Upper lobe of left lung (tissue), 6 donors: ENCODE results near the gene SCGB1C1. TPM values are rescaled to one million over a fixed set of nuclear protein-coding genes. Genes with fewer than 3 reads are reported as not detected.

ENCODE experiments used
- ATAC-seq, 2 donors: fragments of 200-7000 bp; cut with Tn5 transposase; one replicate each; pipeline ENCODE4 v1.9.1; 2022; ENCODE audit warnings: mild to moderate bottlenecking in 2 of 2, moderate library complexity in 2 of 2; ENCODE audit not compliant: low FRiP score in 2 of 2
- DNase-seq, 2 donors: peaks; one replicate each; pipeline ENCODE4 v3.0.0-alpha.2; 2019 to 2020
- H3K27ac ChIP-seq, 4 donors: fragments of 200-600 bp; sonication (generic); one replicate each; pipeline ENCODE4 v1.5.1; 2016 to 2019
- H3K27me3 ChIP-seq, 4 donors: fragments of 200-600 bp; sonication (generic); one replicate each; pipeline ENCODE4 v1.5.1; 2017 to 2019
- H3K36me3 ChIP-seq, 4 donors: fragments of 200-600 bp; sonication (generic); one replicate each; pipeline ENCODE4 v1.5.1; 2016 to 2019
- H3K4me1 ChIP-seq, 4 donors: fragments of 200-600 bp; sonication (generic); one replicate each; pipeline ENCODE4 v1.5.1; 2018 to 2019
- H3K4me3 ChIP-seq, 4 donors: fragments of 200-600 bp; sonication (generic); one replicate each; pipeline ENCODE4 v1.5.1; 2017 to 2019; ENCODE audit warnings: mild to moderate bottlenecking in 2 of 4, moderate library complexity in 1 of 4
- H3K9me3 ChIP-seq, 4 donors: fragments of 200-600 bp; sonication (generic); one replicate each; pipeline ENCODE4 v1.5.1; 2018 to 2019
- CTCF ChIP-seq, 6 experiments: fragments of 450-650 bp in 4 of 6; fragments of 200-600 bp in 2 of 6; sonication (generic) in 2 of 6; IDR thresholded peaks; one replicate each; pipeline ENCODE4 v1.5.1; 2016 to 2019; ENCODE audit warnings: antibody characterized with exemption in 6 of 6
- EP300 ChIP-seq, 4 donors: sonication (generic); formaldehyde crosslinking; IDR thresholded peaks; one replicate each; pipeline ENCODE4 v1.5.1; 2017; ENCODE audit warnings: antibody characterized with exemption in 4 of 4, control low read depth in 2 of 4
- POLR2A ChIP-seq, 4 donors: fragments of 450-650 bp; IDR thresholded peaks; one replicate each; pipeline ENCODE4 v1.5.1; 2016 to 2017; ENCODE audit warnings: antibody characterized with exemption in 4 of 4, mild to moderate bottlenecking in 2 of 4
- POLR2AphosphoS5 ChIP-seq, 2 donors: sonication (generic); formaldehyde crosslinking; IDR thresholded peaks; one replicate each; pipeline ENCODE4 v1.5.1; 2017; ENCODE audit warnings: antibody characterized with exemption in 2 of 2
- WGBS, 2 donors: methylation state at CpG; one replicate each; pipeline ENCODE4 v1.1.5; 2017 to 2018; 5-methylcytosine and 5-hydroxymethylcytosine counted together
- total RNA-seq, 6 donors: library from RNA; depleted of rRNA in 4 of 6; stranded (reverse); fragments of >200 nt in 4 of 6; gene quantifications; one replicate each; pipeline versions ENCODE4 v1.1.0 to v1.2.1, GENCODE V29; 2016 to 2021
- donor health status: DM: no; HTN: no; CAD: no; lungs with moderate emphysema.
- donor health status: DM: no; HTN: yes; CAD: no; lungs with severe emphysema.

The SCGB1C1 gene
- total RNA-seq, 6 donors from 2014 or later = not detected

DNA sequence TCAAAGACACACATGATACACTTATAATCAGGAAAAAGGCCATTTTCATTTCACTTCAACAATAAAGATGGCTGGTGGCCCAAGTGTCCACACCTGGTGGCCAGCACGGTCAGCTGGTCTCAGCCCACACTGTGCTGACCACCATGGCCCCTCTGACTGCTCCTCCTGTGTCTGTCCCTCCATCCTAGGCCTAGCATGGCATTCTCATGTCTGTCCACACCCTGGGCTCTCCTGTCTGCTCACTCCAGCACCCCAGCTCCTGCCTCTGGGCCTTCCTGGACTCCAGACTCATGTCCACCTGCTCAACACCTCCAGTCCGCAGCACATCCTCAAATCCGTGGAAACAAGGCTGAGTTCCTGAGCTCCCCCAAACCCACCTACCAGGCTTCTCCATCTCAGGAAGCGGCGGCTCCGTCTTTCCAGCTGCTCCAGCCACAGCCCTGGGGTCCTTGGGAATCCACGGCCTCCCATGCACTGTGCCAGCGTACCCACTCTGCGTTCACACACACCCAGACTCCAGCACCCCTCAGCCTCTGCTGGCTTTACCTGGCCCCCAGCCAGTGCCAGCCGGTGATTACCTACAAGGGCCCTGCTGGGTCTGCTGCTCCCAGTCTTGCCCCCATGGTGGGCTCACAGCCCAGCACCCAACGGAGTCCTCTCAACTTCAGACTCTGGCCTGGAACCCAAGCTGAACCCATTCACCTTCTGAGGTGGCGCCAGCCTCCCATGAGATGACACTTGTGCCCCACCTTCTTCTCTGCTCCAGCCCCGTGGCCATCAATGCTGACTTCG lies 29.3 kb downstream of the SCGB1C1 start:
- WGBS, 2 donors = 92 to 96% methylated on average over 13 to 14 of the region's 14 CpGs
- Histone ChIP-seq H3K9me3 (no peaks in the 10 kb centered on the region), H3K27ac (no peak overlapping the region), H3K4me1 (peaks cover 0 to 3% (median 0%) of the 10 kb centered on the region in 4 donors), H3K36me3 (peaks cover 0 to 16% (median 3%) of the 10 kb centered on the region in 4 donors), H3K4me3 (no peak overlapping the region), H3K27me3 (no peaks in the 10 kb centered on the region)
- no peak for TF ChIP-seq EP300 (IDR thresholded peaks at IDR 0.05)
- TF ChIP-seq CTCF (IDR thresholded peaks at IDR 0.05) = no peak
- no peak for TF ChIP-seq POLR2AphosphoS5 (IDR thresholded peaks at IDR 0.05)
- no peak for TF ChIP-seq POLR2A (IDR thresholded peaks at IDR 0.05)
- ATAC-seq (no peak), DNase-seq (peak in 1 of 2 donors; percentile 19)

- Histone ChIP-seq H3K36me3 (peaks cover 0 to 16% (median 3%) of the 10 kb centered on the region in 4 donors), H3K4me1 (peaks cover 0 to 3% (median 0%) of the 10 kb centered on the region in 4 donors), H3K27me3 (no peaks in the 10 kb centered on the region), H3K27ac (no peak overlapping the region), H3K4me3 (no peak overlapping the region), H3K9me3 (no peaks in the 10 kb centered on the region)
- TF ChIP-seq POLR2AphosphoS5 (IDR thresholded peaks at IDR 0.05) (no peak), CTCF (IDR thresholded peaks at IDR 0.05) (no peak)
- DNase-seq (peak in 1 of 2 donors; percentile 17), ATAC-seq (peak in 1 of 2 donors; percentile 47)
- 75 to 78% methylated on average over 16 of the region's 16 CpGs for WGBS, 2 donors
These were observed 30.3 kb downstream of the SCGB1C1 start for GRCh38 chr11:223026-223789.

DNA sequence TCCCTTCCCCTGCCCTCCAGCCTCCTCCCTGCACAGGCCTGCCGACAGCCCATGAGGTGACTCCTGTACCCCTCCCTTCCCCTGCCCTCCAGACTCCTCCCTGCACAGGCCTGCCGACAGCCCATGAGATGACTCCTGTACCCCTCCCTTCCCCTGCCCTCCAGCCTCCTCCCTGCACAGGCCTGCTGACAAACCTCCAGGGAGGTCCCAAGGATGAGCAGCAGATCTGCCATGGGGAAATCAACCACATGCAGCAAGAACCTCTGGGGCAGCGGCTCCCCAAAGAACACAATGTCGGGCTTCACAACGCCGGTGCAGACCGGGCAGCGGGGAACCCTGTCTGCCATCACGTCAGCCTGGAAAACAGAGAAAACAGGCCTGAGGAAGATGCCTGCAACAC lies 31.0 kb downstream of the SCGB1C1 start:
- 94% methylated on average over 7 of the region's 9 CpGs for WGBS, 2 donors
- TF ChIP-seq POLR2AphosphoS5 (IDR thresholded peaks at IDR 0.05) = no peak
- TF ChIP-seq POLR2A (IDR thresholded peaks at IDR 0.05) = no peak

DNA sequence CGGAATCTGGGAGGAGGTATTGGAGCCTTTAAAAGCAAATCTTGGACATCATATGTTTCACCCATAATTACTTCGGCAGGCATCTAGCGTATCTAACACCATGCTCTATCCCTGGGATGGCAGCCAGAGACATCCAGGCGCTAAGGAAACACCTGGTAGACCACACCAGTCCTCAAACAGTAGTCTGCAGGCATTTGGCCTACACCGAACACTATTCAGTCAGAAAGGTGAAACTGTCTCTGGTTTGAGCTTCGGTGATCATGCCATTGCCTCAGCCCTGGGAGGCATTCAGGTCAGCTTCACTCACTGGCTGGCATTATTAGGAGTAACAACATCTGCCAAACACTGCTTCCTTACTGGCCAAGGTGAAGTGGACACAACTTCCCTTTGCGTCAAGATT lies 31.5 kb downstream of the SCGB1C1 start:
- H3K27me3 ChIP-seq = no peaks in the 10 kb centered on the region
- H3K4me1 ChIP-seq = peaks cover 0 to 3% (median 0%) of the 10 kb centered on the region in 4 donors
- H3K4me3 ChIP-seq = no peak overlapping the region
- WGBS, 2 donors = 81% methylated on average over 7 of the region's 7 CpGs
- no peak overlapping the region for H3K27ac ChIP-seq
- peaks cover 0 to 4% (median 0%) of the 10 kb centered on the region in 4 donors for H3K36me3 ChIP-seq
- ATAC-seq = no peak
- no peak for DNase-seq
- TF ChIP-seq POLR2A (IDR thresholded peaks at IDR 0.05) = no peak
- no peak for TF ChIP-seq CTCF (IDR thresholded peaks at IDR 0.05)
- no peak for TF ChIP-seq EP300 (IDR thresholded peaks at IDR 0.05)
- no peak for TF ChIP-seq POLR2AphosphoS5 (IDR thresholded peaks at IDR 0.05)
- H3K9me3 ChIP-seq = no peaks in the 10 kb centered on the region

More for the DNA sequence above, 31.0 kb downstream of the SCGB1C1 start:
- Histone ChIP-seq H3K36me3 (peaks cover 0 to 9% (median 2%) of the 10 kb centered on the region in 4 donors), H3K9me3 (no peaks in the 10 kb centered on the region), H3K4me3 (no peak overlapping the region), H3K27ac (no peak overlapping the region), H3K27me3 (no peaks in the 10 kb centered on the region), H3K4me1 (peaks cover 0 to 3% (median 0%) of the 10 kb centered on the region in 4 donors)
- ATAC-seq = no peak
- no peak for DNase-seq

DNA sequence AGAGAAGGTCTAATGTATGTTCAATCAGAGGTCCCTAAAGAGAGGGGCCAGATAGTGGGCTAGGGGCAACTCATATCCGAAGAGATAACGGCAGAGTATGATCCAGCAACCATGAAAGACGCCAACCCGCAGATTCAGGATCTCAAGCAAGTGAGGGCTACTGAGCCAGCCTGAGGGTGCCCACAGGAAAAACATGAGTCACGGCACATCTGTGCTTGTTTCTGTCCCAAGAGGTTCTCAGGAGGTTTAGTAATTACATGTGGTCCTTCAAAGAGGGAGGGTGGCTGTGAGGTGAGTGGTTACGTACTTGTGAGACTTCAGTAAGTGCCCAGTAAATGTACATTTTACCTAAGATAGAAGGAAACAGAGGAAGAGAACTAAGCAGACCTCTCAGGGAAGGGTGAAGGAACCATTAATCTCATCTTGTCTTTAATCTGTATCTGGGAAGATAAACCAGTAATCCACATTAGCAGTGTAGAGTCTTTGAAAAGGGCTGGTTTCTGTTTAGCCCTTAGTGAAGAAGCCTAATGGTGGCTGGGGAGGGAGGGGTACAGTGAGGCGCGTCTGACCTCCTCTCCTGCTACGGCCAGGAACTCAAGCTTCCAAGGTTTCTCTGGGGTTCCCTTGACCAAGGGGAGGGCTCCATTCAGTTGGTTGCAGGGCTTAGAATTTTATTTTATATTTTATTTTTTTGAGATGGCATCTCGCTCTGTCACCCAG lies 33.0 kb downstream of the SCGB1C1 start:
- Histone ChIP-seq H3K36me3 (peaks cover 0 to 4% (median 0%) of the 10 kb centered on the region in 4 donors), H3K4me1 (peaks cover 0 to 3% (median 0%) of the 10 kb centered on the region in 4 donors), H3K27me3 (no peaks in the 10 kb centered on the region), H3K27ac (peak overlapping the region; percentile 32 to 58 (median 52)), H3K4me3 (no peak overlapping the region), H3K9me3 (no peaks in the 10 kb centered on the region)
- DNase-seq = peak in 1 of 2 donors; percentile 79
- 75 to 77% methylated on average over 10 of the region's 10 CpGs for WGBS, 2 donors
- ATAC-seq = peak; percentile 26 to 86
- TF ChIP-seq POLR2AphosphoS5 (IDR thresholded peaks at IDR 0.05) (no peak), POLR2A (IDR thresholded peaks at IDR 0.05) (peak in 1 of 4 donors; percentile 9)
